GM21447 (cell line): ENCODE measurements around the gene FIS1.
"Not testable (repeated sequence)": the region's sequence is repeated elsewhere in the genome, so short reads cannot be mapped to it uniquely, and the experiment has no call there.

Source experiments
- ATAC-seq: cut with Tn5 transposase; IDR thresholded peaks from one replicate; pipeline ENCODE4 v1.9.1; 2021; ENCODE audit not compliant: unreplicated experiment

Gene FIS1

DNA sequence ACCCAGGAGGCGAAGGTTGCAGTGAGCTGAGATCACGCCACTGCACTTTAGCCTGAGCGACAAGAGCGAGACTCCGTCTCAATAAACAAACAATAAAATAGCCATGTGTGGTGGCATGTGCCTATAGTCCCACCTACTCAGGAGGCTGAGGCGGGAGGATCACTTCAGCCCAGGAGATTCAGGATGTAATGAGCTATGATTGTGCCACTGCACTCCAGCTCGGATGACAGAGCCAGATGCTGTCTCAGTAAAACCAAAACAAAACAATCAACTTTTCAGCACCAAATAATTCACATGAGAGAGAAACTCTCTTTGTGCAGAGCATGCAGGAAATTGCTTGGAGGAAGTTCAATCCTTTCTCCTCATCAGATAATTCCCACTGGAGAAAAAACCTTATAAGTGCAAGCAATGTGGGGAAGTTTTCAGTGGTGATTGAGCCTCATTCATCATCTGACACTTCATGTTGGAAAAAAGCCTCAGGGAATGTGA lies 13.4 kb upstream of the FIS1 start:
- ATAC-seq, result no peak

DNA sequence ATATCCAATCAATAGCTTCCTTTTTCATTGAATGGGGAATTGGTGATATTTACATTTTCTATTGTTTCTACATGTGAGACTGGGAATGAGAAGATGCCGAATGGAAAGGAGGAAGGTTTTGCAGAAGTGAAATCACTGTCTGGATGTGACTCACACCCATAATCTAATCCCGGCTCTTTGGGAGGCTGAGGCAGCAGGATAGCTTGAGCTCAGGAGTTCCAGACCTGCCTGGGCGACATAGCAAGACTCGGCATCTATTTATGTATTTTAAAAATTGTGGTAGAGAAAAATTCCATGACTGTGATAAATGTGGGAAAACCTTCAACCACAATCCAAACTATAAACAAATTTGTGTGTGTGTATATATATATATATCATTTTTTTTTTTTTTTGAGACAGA lies 10.9 kb upstream of the FIS1 start:
- ATAC-seq, result no peak

DNA sequence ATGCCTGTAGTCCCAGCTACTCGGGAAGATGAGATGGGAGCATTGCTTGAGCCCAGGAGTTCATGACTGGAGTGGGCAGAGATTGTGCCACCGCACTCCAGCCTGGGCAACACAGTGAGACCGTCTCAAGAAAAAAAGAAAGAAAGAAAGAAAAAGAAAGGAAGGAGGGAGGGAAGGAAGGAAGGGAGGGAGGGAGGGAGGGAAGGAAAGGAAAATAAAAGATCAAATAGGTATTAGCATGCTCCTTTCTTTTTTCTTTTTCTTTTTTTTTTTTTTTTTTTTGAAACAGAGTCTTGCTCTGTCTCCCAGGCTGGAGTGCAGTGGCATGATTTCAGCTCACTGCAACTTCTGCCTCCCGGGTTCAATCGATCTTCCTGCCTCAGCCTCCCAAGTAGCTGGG lies 8.3 kb upstream of the FIS1 start:
- ATAC-seq, result not testable (repeated sequence)

DNA sequence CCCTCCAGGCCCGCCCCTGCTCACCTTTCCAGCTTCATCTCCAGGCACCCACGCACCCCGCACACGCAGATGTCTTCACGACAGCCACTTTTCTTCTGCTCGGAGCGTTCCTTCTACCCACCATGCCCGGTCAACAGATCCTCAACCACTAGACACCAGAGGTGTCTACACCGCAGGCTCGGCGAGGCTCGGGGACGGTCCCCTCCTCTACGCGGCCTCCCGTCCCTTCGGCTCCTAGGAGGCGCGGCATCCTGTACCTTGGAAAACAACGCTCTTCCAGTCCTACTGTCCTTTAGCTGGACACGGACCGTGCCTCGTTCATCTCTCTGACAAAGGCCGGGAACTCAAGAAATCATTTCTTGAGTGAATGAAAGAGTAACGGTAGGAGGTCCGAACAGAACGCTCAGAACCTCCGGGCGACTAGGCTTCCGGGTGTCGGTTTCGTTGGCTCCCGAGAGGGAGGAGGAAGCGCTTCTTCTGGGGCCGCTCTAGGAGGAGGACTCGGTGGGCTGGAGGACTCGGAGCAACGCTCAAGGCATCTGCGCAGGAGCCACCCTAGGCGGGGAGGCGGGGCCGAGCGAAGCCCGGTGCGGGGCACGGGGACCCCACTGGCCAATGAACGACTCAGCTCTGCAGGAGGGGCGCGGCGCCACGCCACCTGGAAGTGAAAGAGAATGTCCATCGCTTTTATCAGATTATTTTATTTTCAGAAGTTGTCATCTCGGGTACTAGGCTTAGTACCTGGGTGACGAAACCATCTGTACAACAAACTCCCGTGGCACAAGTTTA lies 7.2 kb upstream of the FIS1 start:
- peak; percentile 96 for ATAC-seq

DNA sequence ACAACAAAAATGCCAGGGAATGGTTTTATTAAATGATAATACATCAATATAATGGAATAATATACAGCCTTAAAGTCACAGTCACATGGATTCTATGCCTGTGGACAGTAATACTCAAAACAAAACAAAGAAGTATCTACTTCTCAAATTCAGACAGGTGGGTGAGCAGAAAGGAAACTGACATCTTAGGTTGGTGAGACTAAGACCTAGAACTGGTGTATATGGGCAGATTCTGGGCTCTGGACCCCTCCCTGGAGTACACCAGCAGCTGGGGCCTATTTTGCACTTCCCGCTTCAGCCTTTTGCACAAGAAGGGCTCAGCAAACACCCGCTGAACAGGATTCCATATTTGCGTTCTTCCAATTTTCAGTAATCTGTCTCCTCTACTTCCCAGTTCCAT lies 5.4 kb upstream of the FIS1 start:
- ATAC-seq, result no peak

DNA sequence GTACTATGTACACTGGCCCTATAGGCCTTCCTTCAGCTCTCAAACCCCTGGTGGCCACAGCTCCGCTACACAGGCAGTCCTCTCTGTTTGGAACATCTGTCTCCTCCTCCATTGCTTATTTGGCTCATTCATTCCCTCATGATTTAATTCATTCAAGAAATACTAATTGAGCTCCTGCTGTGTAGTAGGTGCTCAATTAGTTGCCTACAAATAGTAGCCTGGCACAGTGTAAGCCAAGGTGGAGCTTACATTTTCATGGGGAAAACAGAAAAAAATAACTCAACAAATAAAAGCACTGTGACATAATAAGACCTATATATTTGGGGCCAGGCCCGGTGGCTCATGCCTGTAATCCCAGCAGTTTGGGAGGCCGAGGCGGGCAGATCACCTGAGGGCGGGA lies 3.4 kb upstream of the FIS1 start:
- no peak for ATAC-seq

DNA sequence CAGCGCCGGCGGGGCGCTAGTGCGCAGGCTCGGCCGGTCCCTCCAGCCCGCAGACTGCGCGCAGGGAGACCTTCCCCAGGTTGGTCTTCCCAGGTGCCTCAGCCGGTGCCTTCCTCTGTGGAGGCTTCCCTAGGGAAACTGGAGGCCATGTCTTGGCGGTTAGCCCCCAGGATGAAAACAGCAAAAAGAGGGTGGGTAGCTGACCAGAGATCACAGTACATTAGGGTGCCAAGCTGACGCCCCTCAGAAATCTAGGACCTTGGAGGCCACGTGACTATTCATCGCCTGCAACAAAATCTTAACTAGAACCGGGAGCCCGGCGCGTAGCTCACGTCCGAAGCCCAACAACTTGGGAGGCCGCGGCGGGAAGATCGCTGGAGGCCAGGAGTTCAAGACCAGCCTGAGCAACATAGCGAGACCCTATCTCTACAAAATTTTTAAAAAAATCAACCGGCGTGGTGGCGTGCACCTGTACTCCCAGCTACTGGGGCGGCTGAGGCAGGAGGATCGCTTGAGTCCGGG lies 327 bp upstream of the FIS1 start:
- ATAC-seq, result no peak

DNA sequence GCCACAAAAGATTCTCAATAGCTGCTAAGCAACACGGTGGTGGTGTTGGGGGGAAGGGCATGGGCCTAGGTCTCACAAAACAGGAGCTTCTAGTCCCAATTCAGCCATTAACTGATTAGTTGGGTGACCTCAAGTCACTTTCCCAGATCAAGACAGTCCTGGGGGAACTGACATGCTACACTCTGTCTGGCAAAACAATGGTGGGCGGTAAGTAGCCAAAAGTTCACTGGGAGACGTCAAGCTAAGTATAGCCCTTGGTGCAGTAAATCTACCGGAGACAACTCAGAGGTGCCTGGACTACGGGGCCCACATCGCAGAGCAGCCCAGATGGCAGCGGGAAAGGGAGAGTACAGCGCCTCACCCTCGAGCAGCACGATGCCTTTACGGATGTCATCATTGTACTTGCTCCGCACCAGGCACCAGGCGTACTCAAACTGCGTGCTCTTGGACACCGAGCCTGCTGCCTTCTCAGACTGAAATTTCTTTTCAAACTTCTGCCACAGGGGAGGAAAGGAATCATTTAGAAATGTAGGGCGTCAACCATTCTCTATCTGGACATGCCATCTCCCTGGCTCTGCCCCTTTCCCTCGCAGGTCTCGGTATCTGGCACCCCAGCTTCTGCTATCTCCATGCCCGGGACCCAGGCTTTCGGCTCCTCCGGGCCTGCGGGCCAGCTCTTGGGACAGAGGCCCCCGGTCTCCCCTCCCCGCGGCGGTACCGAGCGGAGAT lies 1.1 kb downstream of the FIS1 start:
- ATAC-seq, result no peak

DNA sequence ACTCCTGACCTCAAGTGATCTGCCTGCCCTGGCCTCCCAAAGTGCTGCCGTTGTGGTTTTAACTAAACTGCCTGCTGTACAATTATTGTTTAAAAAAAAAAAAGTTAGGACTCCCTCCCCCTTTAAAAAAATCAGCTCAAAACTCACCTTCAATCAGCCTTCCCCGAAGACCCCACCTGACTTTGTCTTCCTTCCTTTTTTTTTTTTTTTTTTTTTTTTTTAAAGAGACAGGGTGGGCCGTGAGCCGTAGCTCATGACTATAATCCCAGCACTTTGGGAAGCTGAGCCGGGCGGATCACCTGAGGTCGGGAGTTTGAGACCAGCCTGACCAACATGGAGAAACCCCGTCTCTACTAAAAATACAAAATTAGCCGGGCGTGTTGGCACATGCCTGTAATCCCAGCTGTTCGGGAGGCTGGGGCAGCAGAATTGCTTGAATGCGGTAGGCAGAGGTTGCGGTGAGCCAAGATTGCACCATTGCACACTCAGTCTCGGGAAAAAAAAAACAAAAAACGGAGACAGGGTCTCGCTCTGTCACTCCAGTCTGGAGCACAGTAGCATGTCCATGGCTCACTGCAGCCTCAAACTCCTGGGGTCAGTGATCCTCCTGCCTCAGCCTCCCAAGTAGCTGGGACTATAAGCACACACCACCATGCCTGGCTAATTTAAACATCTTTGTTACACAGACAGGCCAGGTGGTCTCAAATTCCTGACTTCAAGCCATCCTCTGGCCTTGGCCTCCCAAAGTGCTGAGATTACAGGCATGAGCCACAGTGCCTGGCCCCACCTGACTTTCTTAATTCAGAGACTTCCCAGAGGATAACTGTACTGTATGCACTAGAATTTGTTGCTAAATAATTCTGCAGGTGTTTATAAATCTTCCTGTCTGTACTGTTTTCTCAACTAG lies 3.2 kb downstream of the FIS1 start:
- no peak for ATAC-seq

DNA sequence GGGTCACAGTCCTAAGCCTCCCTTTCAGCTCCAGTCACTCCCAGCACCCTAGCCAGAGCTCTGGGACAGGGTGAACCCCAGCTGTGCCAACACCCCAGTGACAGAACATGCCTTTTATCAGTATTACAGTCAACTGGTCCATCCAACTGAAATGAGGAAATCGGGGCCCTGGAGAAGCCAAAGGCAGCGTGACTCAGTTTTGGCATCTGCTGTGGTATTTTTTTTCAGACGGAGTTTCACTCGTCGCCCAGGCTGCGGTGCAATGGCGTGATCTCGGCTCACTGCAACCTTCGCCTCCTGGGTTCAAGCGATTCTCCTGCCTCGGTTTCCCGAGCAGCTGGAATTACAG lies 3.9 kb downstream of the FIS1 start:
- ATAC-seq, result no peak

DNA sequence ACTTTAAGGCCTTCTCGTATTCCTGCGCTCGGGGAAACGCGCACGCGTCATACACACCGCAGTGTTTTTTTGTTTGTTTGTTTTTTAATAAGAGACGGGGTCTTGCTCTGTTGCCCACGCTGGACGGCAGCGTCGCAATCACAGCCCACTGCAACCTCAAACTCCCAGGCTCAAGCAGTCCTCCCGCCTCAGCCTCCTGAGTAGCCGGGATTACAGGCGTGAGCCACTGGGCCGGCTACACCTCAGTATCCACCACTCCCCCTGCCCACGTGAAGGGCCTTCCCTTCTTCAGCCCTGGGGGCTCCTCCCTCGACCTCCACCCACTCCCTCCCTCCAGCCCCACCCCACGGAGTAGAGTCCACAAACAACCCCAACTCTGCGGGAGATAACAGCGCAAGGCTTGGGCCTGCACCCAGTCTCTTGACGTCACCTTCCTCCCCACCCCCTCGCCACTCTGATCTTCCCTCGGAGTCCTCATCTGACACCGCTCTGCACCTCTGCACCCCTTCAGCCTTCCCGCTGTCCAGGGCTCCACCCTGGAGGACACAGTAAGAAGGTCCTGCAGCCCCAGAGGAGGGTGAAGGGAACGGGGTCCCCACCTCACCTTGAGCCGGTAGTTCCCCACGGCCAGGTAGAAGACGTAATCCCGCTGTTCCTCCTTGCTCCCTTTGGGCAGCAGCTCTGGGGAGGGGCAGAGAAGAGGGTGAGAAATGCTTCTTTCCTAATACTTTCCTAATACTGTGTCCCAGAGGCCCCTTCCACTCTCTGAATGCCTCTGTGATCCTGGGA lies 4.5 kb downstream of the FIS1 start:
- no peak for ATAC-seq

DNA sequence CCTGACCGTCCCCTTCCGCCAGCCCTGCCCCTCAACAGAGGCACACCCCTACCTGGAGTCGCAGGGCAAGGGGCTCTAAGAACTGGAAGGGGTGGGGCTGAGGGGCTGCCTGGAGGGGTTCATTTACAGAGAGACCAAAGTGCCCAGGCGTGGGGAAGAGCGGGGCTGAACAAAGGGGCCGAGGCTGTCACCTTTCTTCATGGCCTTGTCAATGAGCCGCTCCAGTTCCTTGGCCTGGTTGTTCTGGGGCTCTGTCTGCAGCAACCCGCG lies 5.0 kb downstream of the FIS1 start:
- ATAC-seq, result no peak

DNA sequence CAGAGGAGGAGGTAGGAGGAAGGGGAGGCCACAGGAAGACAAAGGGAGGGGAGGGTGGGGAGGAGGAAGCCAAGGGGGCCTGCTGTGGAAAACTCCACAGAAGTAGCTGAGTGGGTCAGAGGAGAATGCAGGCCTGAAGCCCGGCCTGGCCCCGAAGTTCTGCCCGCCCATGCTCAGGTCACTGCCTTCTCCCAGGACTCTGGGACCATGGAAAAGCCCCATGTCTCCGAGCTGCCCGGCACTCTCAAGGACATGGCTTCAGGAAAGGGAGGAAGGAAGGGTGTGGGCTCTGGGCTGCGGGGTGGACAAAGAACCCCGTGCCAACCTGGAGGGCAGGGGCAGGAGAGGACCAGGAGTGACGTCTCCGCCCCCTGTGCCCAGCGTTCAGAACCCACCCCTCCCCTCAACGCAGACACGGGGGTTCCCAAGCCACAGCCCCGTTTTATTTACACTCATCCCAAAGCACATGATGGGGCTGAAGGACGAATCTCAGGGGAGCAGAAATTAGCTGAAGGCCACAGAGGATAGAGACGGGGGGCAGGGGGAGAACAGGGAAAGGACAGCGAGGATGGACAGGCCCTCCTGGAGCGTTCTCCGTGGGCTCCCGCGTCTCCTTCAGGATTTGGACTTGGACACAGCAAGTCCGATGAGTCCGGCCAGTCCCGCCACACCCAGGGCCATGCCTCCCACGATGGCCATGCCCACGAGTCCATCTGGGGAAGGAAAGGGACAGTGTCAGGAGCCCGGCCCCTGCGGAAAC lies 5.5 kb downstream of the FIS1 start:
- ATAC-seq, result no peak

DNA sequence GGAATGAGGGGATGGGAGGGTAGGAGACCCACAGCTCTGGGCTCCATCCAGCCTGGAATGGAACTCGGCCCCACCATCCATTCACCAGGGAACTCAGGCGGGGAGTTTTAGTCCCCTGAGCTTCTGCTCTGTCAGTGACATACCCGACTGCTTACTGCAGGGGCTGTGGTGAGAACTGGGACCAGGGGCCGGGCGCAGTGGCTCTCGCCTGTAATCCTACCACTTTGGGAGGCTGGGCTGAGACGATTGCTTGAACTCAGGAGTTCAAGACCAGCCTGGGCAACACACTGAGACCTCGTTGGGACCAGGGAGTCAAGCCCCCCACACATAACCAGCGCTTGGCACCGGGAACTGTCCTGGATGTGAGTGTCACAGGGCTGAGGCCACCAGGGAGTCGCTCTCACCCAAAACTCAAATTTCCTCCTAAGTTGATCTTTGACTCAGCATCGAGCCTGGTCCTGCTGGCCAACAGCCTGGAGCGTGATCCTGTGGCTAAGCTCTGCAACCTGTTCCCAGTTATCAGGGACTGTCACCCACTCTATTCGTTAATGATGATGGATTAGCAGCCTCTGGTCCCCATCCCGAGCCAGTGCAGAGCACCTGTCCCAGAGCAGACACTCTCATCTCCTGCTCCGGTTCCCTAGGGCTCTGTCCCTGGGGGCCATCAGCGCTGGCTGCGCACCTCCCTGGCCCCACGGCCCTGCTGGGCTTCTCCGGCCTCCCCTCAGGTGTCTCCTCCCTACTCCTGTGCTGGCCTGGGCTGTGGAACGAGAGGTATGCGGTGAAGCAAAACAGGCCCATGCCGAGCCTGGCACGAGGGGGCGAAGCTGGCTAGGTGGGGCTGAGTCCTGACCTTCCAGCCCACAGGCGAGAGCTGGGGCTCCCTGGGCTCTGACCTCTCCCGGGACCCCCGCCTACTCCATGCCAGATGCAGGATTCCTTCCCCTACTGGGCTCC lies 6.4 kb downstream of the FIS1 start:
- no peak for ATAC-seq

DNA sequence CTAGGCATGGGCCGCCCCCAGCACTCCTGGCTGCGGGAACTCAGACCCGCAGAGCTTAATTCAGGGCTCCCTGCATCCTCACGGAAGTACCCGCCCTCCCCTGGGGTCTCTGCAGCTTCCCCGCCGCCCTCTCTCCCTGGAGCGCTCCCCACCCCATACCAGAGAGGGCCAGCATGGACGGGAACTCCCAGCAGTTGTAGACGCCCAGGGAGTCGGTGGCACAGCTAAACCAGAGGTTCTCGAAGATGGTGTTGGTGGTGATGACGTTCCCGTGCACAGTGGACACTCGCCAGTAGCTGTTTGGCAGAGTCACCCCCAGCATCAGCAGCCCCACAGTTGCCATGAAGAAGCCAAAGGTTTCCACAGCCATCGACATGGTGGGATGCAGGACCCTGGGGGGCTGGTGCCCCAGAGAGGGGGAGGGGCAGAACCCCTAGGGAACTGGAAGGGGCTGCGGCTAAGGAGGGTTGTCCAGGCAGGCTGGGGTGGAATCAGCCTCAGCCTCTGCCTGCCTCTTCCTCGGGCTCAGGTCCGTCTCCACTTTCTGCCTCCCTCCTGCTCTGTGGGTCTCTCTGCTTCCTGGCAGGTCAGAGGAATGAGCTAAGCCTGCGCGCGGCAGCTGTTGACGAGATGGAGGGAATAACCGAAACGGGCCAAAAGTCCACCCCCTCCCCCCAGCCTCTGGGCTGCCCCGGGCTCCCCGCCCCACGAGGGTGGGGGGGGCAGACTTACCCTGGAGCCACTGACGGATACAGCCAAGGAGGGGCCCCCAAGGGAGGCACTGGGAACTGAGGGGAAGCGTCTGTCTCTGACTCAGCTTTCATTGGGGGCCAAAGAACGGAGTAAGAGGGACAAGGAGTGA lies 7.4 kb downstream of the FIS1 start, which contains the start of gene CLDN15:
CLDN15 (minus strand) TSS at position 597 of the 862 bp plus-strand sequence; CDS start at position 376, 221 bp downstream.
- ATAC-seq, result no peak

DNA sequence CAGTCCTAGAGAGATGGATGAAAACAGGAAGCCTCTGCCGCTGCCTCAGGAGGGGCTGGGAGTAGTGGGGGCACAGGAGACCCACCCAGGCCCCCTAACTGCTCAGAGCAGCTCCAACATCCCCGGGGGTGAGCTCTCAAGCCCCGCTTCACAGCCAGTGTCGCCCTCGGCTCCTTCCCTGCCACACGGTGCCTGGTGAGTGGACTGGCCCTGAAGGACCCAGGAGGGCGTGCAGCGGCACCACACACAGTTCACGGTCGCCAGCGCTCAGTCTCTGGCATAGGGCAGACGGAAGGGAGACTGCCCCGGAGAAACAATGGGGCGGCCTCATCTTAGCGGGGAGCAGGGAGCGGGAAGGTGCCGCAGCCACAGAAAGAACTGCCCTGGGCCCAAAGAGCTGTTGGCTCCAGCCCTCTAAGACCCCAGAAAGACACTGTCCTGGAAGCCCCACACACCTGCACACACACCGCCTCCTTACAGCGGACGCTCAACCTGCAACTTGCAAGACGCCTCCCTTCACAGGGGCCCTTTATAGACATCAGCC lies 8.5 kb downstream of the FIS1 start:
- no peak for ATAC-seq

DNA sequence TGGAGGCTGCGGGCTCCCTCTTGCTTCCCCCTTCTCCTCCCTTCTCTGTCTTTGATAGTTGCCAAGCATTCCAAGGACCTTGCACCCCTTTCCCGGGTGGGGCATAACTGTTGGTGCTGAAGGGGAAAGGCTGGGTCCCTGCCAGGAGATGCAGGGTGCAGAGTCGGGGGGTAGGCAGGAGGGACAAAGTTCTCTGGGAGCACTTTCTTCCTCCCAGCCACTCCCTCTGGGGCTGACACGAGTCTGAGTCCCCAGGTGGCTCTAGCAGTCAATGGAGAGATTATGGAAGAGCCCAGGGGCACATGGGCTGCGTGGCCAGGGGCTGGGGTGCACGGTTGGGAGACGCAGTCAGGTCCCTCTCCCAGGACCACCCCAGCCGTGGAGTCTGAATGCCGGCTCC lies 9.4 kb downstream of the FIS1 start:
- ATAC-seq, result no peak

DNA sequence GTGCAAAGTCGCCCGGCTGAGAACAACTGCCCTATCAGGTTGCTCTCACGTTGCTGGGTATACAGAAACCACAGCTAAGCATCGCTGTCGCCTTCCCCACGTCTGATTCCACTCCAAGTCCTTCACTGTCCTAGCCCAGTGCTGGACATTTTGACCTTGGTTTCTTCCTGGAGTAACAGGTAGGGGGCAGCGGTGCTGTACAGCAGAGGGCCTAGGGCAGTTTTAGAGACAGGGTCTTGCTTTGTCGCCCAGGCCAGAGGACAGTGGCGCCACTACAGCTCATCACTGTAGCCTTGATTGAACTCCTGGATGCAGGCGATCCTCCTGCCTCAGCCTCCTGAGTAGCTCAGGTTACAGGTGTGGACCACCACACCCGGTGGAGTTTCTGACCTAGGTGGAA lies 9.8 kb downstream of the FIS1 start:
- no peak for ATAC-seq
